Thyroid gland (tissue), 4 donors: Measurements from ENCODE around the gene LINGO4.

Source experiments
- CTCF ChIP-seq, 6 experiments: fragments of 200-600 bp in 3 of 6; fragments of 450-650 bp in 3 of 6; sonication (generic) in 3 of 6; IDR thresholded peaks; one replicate each; pipeline ENCODE4 v1.5.1; 2016 to 2019; ENCODE audit warnings: antibody characterized with exemption in 6 of 6, mild to moderate bottlenecking in 2 of 6, inconsistent platforms in 1 of 6, moderate library complexity in 1 of 6
- POLR2A ChIP-seq, 2 donors: fragments of 450-650 bp; IDR thresholded peaks; one replicate each; pipeline ENCODE4 v1.6.1; 2017; ENCODE audit warnings: antibody characterized with exemption in 2 of 2, mild to moderate bottlenecking in 2 of 2, moderate library complexity in 1 of 2

- no peak for TF ChIP-seq CTCF (IDR thresholded peaks at IDR 0.05)
- TF ChIP-seq POLR2A (IDR thresholded peaks at IDR 0.05): no peak
Measured at GRCh38 chr1:151790940-151791651, 14.1 kb downstream of the LINGO4 start.
